HG03558 (cell line): ENCODE data around the gene NLRP6.

Experiments used
- ATAC-seq: cut with Tn5 transposase; IDR thresholded peaks from one replicate; pipeline ENCODE4 v1.9.1; 2021; ENCODE audit warnings: moderate number of reproducible peaks; ENCODE audit not compliant: unreplicated experiment; ENCODE audit errors: extremely low read depth

The NLRP6 gene

DNA sequence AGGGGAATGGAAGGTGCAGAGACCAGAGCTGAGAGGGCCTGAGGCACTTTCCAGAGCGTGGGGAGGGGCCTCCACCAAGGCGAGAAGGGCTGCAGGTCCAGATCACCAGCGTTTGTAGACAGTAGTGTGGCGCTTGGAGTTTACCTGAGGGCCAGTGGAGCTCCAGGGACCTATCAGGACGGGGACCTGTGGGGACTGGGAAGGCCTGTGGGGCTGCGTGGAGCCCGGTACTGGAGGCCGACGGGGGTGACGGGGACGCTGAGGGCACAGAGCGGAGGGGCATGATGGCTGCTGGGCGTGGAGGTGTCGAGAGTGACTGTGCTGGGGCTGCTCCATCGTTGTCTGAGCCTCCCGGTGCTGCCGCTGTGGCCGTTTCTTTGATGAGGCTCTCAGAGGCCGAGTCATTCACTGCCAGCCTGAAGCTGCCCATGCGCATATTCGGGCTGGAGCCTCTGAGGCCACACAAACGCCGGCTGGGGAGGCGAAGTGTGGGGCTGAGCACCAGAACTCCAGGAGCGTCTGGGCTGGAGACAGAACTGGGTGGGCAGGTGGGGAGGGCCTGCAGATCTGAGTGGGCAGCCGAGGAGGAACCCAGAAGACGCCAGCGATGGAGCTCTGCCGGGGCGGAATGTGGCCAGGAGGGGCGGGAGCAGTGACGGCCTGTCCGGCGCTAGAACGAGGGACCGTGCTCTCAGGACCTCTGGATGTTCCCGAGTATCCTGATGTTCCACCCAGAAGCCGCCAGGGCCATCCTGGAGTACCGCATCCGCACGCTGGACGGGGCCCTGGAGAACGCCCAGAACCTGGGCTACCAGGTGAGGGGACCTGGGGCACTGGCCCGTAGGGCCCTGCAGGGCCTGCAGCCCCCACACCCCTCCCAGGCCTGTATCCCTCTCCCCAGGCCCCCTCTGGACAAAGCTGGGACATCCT lies 13.3 kb downstream of the NLRP6 start:
- no peak for ATAC-seq

DNA sequence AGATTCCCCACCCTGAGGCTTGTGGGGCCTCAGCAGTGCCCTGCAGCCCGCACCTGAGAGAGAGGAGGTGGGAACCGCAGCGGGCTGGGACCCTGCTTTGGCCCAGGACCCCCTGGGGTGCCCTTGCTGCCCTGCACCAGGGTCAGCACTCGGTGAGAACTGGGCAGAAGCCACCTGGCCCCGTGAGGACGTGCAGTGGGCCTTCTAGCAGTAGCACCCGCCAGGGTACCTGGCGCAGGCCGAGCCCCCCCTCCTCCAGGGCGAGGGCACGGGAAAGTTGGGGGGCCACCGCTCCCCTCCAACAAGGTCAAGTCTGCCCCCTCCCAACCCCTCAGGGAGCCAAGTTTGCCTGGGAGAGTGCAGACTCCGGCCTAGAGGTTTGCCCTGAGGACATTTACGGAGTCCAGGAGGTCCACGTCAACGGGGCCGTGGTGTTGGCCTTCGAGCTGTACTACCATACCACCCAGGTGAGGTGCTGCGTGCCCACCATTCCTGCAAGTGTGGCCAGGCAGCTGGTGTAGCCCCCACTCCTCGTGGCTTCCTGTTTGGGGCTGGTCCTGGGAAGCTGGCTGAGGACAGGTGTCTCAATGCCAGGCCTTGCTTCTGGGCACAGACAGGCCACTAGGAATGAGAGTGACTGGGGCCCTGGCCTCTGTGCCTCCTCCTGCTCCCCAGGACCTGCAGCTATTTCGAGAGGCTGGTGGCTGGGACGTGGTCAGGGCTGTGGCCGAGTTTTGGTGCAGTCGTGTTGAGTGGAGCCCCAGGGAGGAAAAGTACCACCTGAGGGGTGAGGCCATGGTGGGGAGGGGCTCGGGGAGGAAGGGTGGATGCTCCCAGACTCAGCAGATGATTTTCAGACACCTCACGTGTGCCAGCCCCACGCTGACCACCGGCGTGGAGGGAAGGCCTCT lies 14.3 kb downstream of the NLRP6 start:
- ATAC-seq, result no peak

- no peak for ATAC-seq
Measured at GRCh38 chr11:293271-293851, 15.2 kb downstream of the NLRP6 start.

DNA sequence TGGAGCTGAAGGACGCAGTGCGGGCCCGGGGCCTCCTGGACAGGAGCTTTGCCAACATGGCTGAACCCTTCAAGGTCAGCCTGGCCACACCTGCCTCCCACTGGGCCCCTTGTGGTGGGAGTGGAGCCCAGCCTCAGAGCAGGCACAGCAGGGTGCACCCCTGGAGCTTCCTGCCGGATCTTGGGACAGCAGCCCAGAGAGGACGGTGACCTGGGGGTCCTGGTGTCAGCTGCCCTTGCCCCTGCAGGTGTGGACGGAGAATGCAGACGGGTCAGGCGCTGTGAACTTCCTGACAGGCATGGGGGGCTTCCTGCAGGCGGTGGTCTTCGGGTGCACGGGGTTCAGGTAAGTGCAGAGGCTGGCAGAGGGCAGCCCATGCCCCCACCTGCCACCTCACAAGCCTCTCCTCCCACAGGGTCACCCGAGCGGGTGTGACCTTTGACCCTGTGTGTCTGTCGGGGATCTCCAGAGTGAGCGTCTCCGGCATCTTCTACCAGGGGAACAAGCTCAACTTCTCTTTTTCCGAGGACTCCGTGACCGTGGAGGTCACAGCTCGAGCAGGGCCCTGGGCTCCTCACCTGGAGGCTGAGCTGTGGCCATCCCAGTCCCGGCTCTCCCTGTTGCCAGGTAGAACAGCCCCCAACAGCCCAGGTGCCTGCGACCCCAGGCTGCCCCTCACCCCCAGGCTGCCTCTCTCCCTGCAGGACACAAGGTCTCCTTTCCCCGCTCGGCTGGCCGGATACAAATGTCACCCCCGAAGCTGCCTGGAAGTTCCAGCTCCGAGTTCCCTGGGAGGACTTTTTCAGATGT lies 15.8 kb downstream of the NLRP6 start:
- no peak for ATAC-seq

DNA sequence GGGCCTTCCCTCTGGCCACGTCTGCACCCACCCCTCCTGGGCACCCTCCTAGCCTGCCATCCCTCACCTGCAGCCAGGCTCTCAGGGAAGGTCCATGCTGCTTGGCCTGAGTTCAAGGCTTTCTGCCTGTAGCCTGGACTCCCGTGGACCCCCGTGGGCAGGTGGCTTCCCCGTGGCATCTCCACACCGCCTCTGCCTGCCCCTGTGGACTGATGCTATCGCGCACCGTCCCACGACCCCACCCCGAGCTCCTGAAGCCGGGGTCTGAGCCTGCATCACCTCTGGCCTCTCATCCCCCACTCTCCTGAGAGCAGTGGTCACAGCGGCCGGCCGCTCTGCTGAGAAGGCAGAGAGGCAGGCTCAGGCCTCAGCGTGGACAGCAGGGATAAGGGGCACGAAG lies 16.6 kb downstream of the NLRP6 start:
- no peak for ATAC-seq

DNA sequence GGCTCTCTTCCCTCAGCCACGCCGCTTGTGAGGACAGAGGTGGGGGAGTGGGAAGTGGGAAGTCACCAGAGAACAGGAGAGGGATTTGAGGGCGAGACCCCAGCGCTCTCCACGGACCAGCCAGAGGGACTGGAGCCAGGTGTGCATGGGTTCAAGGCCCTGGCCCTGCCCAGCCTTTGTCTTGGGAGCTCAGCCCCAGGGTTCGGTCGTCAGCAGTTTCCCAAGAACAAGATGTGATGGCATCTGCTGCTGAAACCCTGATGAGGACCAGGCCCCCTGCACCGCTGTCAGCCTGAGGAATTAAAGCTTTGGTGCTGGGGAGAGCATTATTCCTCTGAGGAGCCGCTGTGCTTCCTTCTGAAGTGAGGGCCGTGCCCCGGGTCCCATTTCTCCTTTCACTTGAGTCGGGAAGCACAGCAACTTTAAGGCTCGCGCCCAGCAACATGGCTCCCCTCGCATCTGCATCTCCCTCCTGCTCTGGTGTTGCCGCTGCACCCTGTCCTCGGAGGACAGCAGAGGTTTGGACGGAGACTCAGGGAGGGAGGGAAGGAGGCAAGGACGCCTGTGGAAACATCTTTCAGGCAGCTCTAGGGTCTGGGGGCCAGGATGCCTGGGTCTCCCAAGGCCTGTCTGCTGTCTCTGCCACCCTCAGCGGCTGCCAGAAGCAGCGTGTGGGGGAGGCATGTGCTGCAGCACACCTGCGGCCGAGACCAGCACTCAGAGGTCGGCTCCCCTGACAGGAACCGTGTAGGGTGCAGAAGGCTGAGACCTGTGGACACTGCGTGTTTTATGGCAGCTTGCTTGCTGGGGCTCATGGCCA lies 17.4 kb downstream of the NLRP6 start:
- ATAC-seq, result no peak

- no peak for ATAC-seq
Measured at GRCh38 chr11:296171-297050, 18.2 kb downstream of the NLRP6 start.

GRCh38 chr11:297051-297585 lies 18.9 kb downstream of the NLRP6 start:
- ATAC-seq, result no peak

- ATAC-seq, result no peak
Measured at GRCh38 chr11:297586-298405, 19.6 kb downstream of the NLRP6 start.

GRCh38 chr11:298406-299065 lies 20.3 kb downstream of the NLRP6 start:
- no peak for ATAC-seq

DNA sequence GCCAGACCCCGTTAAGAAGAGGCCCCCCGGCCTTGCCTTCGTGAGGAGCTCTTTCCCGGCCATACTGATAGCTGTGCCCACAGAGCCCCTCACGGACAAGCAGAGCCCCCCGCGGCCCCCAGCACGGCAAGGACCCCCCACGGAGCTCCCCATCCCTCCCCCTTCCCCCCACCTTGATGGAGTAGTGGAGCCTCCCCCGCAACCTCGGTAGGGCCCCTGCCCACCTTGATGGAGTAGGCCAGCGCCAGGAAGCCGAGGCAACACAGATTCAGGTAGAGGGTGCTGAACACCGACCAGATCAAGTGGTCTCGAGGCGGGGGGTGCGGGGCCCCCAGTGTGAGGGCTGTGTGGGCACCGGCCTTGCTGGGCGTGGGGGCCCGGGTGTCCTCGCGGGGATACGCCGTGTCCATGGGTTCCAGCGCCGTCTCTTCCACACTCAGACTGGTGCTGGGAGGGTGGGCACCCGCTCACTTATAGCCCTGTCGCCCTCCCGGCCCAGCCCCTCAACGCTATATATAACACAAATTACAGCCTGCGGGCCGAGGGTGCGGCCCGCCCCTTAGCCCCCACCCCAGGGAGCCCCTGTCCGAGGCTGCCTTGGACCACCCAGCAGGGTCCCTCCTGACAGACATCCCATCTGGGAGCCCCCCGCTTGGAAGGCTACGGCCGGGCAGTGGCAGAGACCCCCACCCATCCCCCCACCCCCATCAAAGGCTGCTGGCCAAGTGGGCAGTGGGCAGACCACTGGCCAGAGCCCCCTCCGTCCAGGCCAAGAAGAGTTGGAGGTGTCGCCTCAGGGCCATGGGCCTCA lies 21.1 kb downstream of the NLRP6 start, which contains the start of gene IFITM5:
IFITM5 (minus strand) TSS at position 446 of the 811 bp plus-strand sequence; CDS start at position 410, 36 bp downstream.
- ATAC-seq, result no peak

GRCh38 chr11:299951-300735 lies 21.9 kb downstream of the NLRP6 start:
- ATAC-seq, result no peak

DNA sequence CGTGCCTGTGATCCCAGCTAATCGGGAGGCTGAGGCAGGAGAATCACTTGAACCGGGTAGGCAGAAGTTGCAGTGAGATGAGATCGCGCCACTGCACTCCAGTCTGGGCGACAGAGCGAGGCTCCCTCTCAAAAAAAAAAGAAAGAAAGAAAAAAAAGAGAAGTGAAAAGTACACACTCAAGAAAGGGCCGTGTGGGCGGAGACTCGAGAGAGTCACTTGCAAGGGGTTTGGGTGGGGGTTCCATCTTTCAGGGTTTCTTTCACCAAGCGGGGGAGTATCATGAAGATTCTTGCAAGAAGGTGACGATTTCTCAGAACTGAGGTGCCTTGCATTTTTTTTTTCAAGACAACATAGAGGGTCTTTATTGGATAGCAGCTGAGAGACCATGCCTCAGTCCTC lies 25.2 kb downstream of the NLRP6 start:
- no peak for ATAC-seq

DNA sequence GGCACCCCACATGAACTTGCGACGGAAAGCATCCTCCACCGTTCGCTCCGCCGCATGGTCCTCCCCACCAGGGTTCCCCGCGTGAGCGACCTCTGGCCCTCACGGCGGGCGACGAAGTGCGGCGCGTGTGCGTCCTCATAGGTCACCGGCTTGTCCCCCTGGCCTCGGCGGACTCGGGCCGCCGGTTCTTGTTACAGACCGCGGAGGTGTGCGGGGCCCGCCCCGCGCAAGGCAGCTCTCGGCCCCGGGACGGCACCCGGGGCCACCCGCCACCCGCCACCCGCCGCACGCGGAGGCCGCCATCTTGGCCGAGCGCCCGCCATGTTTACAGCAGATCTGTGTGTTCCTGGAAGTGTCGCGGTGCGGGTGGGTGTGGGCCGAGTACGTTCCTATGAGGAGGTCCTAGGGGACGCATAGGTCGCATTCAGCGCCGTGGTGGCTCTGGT lies 25.9 kb downstream of the NLRP6 start:
- no peak for ATAC-seq
